ENCODE measurements around the gene TMEM232. TPM values are rescaled to one million over a fixed set of nuclear protein-coding genes. Genes with fewer than 3 reads are reported as not detected.

TMEM232 gene
- total and polyA plus RNA-seq, 4 donors, result 3.4 to 28.3 (median 9.3) TPM

DNA sequence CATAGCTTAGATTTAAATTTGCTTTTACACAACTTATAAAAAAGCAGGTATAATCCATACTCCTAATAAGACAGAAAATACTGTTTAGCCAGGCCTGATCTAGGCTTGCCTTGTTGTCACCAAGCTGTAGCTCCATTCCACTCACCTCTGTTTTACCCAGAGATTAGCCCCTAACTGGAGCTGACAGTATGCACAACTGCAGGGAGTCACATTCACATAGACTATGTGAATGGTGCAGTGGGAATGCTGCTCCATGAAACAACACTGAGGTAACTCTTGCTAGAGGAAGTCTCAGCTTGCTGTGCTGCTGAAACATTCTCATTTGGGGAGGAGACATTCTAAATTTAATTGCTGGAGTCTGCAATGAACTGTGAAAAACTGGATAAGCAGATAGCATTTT lies 209.1 kb downstream of the TMEM232 start:
- no peak overlapping the region for H3K4me3 ChIP-seq
- no peak for DNase-seq
- TF ChIP-seq, protein P1, sequence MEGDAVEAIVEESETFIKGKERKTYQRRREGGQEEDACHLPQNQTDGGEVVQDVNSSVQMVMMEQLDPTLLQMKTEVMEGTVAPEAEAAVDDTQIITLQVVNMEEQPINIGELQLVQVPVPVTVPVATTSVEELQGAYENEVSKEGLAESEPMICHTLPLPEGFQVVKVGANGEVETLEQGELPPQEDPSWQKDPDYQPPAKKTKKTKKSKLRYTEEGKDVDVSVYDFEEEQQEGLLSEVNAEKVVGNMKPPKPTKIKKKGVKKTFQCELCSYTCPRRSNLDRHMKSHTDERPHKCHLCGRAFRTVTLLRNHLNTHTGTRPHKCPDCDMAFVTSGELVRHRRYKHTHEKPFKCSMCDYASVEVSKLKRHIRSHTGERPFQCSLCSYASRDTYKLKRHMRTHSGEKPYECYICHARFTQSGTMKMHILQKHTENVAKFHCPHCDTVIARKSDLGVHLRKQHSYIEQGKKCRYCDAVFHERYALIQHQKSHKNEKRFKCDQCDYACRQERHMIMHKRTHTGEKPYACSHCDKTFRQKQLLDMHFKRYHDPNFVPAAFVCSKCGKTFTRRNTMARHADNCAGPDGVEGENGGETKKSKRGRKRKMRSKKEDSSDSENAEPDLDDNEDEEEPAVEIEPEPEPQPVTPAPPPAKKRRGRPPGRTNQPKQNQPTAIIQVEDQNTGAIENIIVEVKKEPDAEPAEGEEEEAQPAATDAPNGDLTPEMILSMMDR (IDR thresholded peaks at IDR 0.05; ENCODE audit: control extremely low read depth, extremely low read depth), result no peak
- H3K27ac ChIP-seq (ENCODE audit: low read depth in 1 of 2, low read length in 1 of 2), result no peak overlapping the region
- no peak for ATAC-seq (ENCODE audit: insufficient read depth, low FRiP score)
- H3K4me1 ChIP-seq (ENCODE audit: control insufficient read depth in 5 of 5, insufficient read depth in 5 of 5, low read length in 5 of 5), result peaks cover 0 to 9% (median 0%) of the 10 kb centered on the region in 5 donors
- no peak overlapping the region for H3K9ac ChIP-seq (ENCODE audit: insufficient read depth in 1 of 2, low read length in 2 of 2)
- H3K27me3 ChIP-seq (ENCODE audit: control insufficient read depth in 3 of 3, insufficient read depth in 3 of 3, low read length in 2 of 3), result no peaks in the 10 kb centered on the region
- H3K36me3 ChIP-seq (ENCODE audit: control insufficient read depth in 4 of 4, insufficient read depth in 4 of 4, low read length in 4 of 4), result no peaks in the 10 kb centered on the region
- H3K9me3 ChIP-seq (ENCODE audit: control insufficient read depth in 4 of 4, insufficient read depth in 3 of 4, low read length in 3 of 4), result peaks cover 0 to 2% (median under 1%) of the 10 kb centered on the region in 4 donors

GRCh38 chr5:110514030-110514429 lies 212.4 kb downstream of the TMEM232 start:
- H3K36me3 ChIP-seq (ENCODE audit: control insufficient read depth in 4 of 4, insufficient read depth in 4 of 4, low read length in 4 of 4), result no peaks in the 10 kb centered on the region
- 20 to 32% methylated on average over 2 of the region's 2 CpGs for WGBS, 2 donors
- DNase-seq (peak in 2 of 3 donors; percentile 7 to 27), ATAC-seq (ENCODE audit: insufficient read depth, low FRiP score) (no peak)
- H3K4me1 ChIP-seq (ENCODE audit: control insufficient read depth in 5 of 5, insufficient read depth in 5 of 5, low read length in 5 of 5), result peaks cover 0 to 9% (median 0%) of the 10 kb centered on the region in 5 donors
- H3K27ac ChIP-seq (ENCODE audit: low read depth in 1 of 2, low read length in 1 of 2), result no peak overlapping the region
- no peaks in the 10 kb centered on the region for H3K27me3 ChIP-seq (ENCODE audit: control insufficient read depth in 3 of 3, insufficient read depth in 3 of 3, low read length in 2 of 3)
- TF ChIP-seq, protein P1 (IDR thresholded peaks at IDR 0.05; ENCODE audit: control extremely low read depth, extremely low read depth), result no peak
- H3K9ac ChIP-seq (ENCODE audit: insufficient read depth in 1 of 2, low read length in 2 of 2), result no peak overlapping the region
- no peaks in the 10 kb centered on the region for H3K9me3 ChIP-seq (ENCODE audit: control insufficient read depth in 4 of 4, insufficient read depth in 3 of 4, low read length in 3 of 4)
- no peak overlapping the region for H3K4me3 ChIP-seq

- WGBS, 2 donors, result 63 to 70% methylated on average over 4 of the region's 4 CpGs
- H3K4me3 ChIP-seq, result no peak overlapping the region
Measured at GRCh38 chr5:110512266-110512665, 214.2 kb downstream of the TMEM232 start.

More at GRCh38 chr5:110512266-110512665, 214.2 kb downstream of the TMEM232 start:
- DNase-seq (no peak), ATAC-seq (ENCODE audit: insufficient read depth, low FRiP score) (no peak)
- Histone ChIP-seq H3K9me3 (ENCODE audit: control insufficient read depth in 4 of 4, insufficient read depth in 3 of 4, low read length in 3 of 4) (no peaks in the 10 kb centered on the region), H3K36me3 (ENCODE audit: control insufficient read depth in 4 of 4, insufficient read depth in 4 of 4, low read length in 4 of 4) (no peaks in the 10 kb centered on the region), H3K27ac (ENCODE audit: low read depth in 1 of 2, low read length in 1 of 2) (no peak overlapping the region), H3K27me3 (ENCODE audit: control insufficient read depth in 3 of 3, insufficient read depth in 3 of 3, low read length in 2 of 3) (no peaks in the 10 kb centered on the region), H3K9ac (ENCODE audit: insufficient read depth in 1 of 2, low read length in 2 of 2) (no peak overlapping the region), H3K4me1 (ENCODE audit: control insufficient read depth in 5 of 5, insufficient read depth in 5 of 5, low read length in 5 of 5) (peaks cover 0 to under 1% (median 0%) of the 10 kb centered on the region in 5 donors)
- TF ChIP-seq, protein P1 (IDR thresholded peaks at IDR 0.05; ENCODE audit: control extremely low read depth, extremely low read depth), result no peak
